GM12878 (cell line): ENCODE results near the gene HDAC8. TPM values are rescaled to one million over a fixed set of nuclear protein-coding genes. Genes with fewer than 3 reads are reported as not detected.

ENCODE experiments used
- ATAC-seq: fragments of 200-7000 bp; cut with Tn5 transposase; 3 replicates; pipeline ENCODE4 v1.9.1; 2020; ENCODE audit warnings: mild to moderate bottlenecking, moderate library complexity
- BruUV-seq: library from RNA; stranded (reverse); fragments of 400-500 nt; replicated peaks from 2 replicates; lab custom pipeline; 2021; lab: Mats Ljungman, UMichigan
- CTCF ChIA-PET: fragments of 300-600 bp; sonication (Branson Sonifier 250); formaldehyde crosslinking; extraction: SDS; loops from one replicate; lab custom pipeline; 2021; ENCODE audit warnings: inconsistent platforms; lab: Yijun Ruan, JAX
- POLR2A ChIA-PET: fragments of 350-600 bp; formaldehyde crosslinking; extraction: SDS; loops from one replicate; lab custom pipeline; 2021; ENCODE audit warnings: inconsistent platforms; lab: Charles Lee
- RAD21 ChIA-PET: fragments of 300-600 bp; sonication (Branson Sonifier 250); formaldehyde crosslinking; loops from one replicate; lab custom pipeline; 2023; ENCODE audit warnings: antibody characterized with exemption; ENCODE audit not compliant: unreplicated experiment; lab: Charles Lee
- SMC1A ChIA-PET: fragments of 300-600 bp; sonication (Branson Sonifier 250); formaldehyde crosslinking; loops from one replicate; lab custom pipeline; 2023; ENCODE audit not compliant: unreplicated experiment, uncharacterized antibody; lab: Charles Lee
- DNase-seq: peaks from one replicate; pipeline ENCODE4 v3.0.0-alpha.2; 2011; ENCODE audit warnings: low read depth, low spot score
- FAIRE-seq: peaks from 3 replicates; lab custom pipeline; 2011; peaks lifted over from hg19 to GRCh38; lab: Jason Lieb, UNC
- H2AFZ ChIP-seq: 2 replicates; pipeline ENCODE4 v1.6.0; 2011; ENCODE audit warnings: low read depth, low read length, control low read depth; ENCODE audit not compliant: control insufficient read depth
- H3K27ac ChIP-seq: 2 replicates; pipeline ENCODE4 v1.5.1; 2011; ENCODE audit warnings: control low read depth; ENCODE audit not compliant: control insufficient read depth, insufficient read depth
- H3K27me3 ChIP-seq, 2 experiments: replicated peaks in 1 of 2; 2 replicates each; pipeline versions ENCODE4 v1.6.0 to v1.6.1; 2011; ENCODE audit warnings: low read length in 1 of 2; ENCODE audit not compliant: control insufficient read depth in 2 of 2, insufficient read depth in 2 of 2
- H3K36me3 ChIP-seq, 2 experiments: 2 replicates each; pipeline ENCODE4 v1.5.1; 2011; ENCODE audit warnings: low read length in 1 of 2; ENCODE audit not compliant: control insufficient read depth in 2 of 2, insufficient read depth in 2 of 2
- H3K4me1 ChIP-seq: 2 replicates; pipeline ENCODE4 v1.6.1; 2011; ENCODE audit warnings: mild to moderate bottlenecking, low read length, moderate library complexity, mixed read lengths; ENCODE audit not compliant: control insufficient read depth, insufficient read depth
- H3K4me2 ChIP-seq: 2 replicates; pipeline ENCODE4 v1.6.0; 2011; ENCODE audit warnings: control low read depth; ENCODE audit not compliant: control insufficient read depth, insufficient read depth
- H3K4me3 ChIP-seq: fragments of 200-600 bp; sonication (generic); 2 replicates; pipeline ENCODE4 v1.5.1; 2016
- H3K79me2 ChIP-seq: 2 replicates; pipeline ENCODE4 v1.6.0; 2011; ENCODE audit warnings: low read length; ENCODE audit not compliant: control insufficient read depth, insufficient read depth
- H3K9ac ChIP-seq: 2 replicates; pipeline ENCODE4 v1.8.0; 2011; ENCODE audit warnings: low read length, control low read depth, mixed read lengths; ENCODE audit not compliant: control insufficient read depth, insufficient read depth
- H3K9me3 ChIP-seq: replicated peaks from 3 replicates; pipeline ENCODE4 v1.5.1; 2011; ENCODE audit warnings: mild to moderate bottlenecking, low read length; ENCODE audit not compliant: control insufficient read depth, insufficient read depth
- H4K20me1 ChIP-seq: 2 replicates; pipeline ENCODE4 v1.6.0; 2011; ENCODE audit not compliant: control insufficient read depth, insufficient read depth
- GABPA ChIP-seq: IDR thresholded peaks from 2 replicates; pipeline ENCODE4 v1.6.1; 2014; ENCODE audit warnings: antibody characterized with exemption, low read depth, mild to moderate bottlenecking, inconsistent platforms
- HCFC1 ChIP-seq: fragments of 150-350 bp; IDR thresholded peaks from 2 replicates; pipeline ENCODE4 v1.6.1; 2014; ENCODE audit warnings: low read length
- MLLT1 ChIP-seq: fragments of 450-650 bp; IDR thresholded peaks from 2 replicates; pipeline ENCODE4 v1.6.1; 2016; ENCODE audit warnings: mild to moderate bottlenecking
- NFXL1 ChIP-seq: fragments of 450-650 bp; IDR thresholded peaks from 2 replicates; pipeline ENCODE4 v1.6.1; 2017; ENCODE audit warnings: antibody characterized with exemption, mild to moderate bottlenecking, borderline replicate concordance
- NFYA ChIP-seq: IDR thresholded peaks from 2 replicates; pipeline ENCODE4 v1.6.1; 2011; ENCODE audit warnings: low read depth, mild to moderate bottlenecking, low read length, improper control_type of control experiment, borderline replicate concordance
- PAX5 ChIP-seq: IDR thresholded peaks from 2 replicates; pipeline ENCODE4 v1.6.1; 2011; ENCODE audit warnings: low read depth, low read length, borderline replicate concordance
- RELA ChIP-seq: fragments of 450-650 bp; IDR thresholded peaks from 2 replicates; pipeline ENCODE4 v1.8.0; 2014; ENCODE audit warnings: borderline replicate concordance; ENCODE audit not compliant: partially characterized antibody
- RELB ChIP-seq: fragments of 450-650 bp; IDR thresholded peaks from 2 replicates; pipeline ENCODE4 v1.6.1; 2017; ENCODE audit warnings: low read depth, mild to moderate bottlenecking, moderate library complexity
- SMAD1 ChIP-seq: fragments of 450-650 bp; IDR thresholded peaks from 2 replicates; pipeline ENCODE4 v1.6.1; 2018; ENCODE audit warnings: mild to moderate bottlenecking, low read depth; ENCODE audit not compliant: partially characterized antibody
- SP1 ChIP-seq: IDR thresholded peaks from one replicate; pipeline ENCODE4 v1.6.1; 2011; ENCODE audit warnings: low read depth, low read length
- TAF1 ChIP-seq: IDR thresholded peaks from 2 replicates; pipeline ENCODE4 v1.6.1; 2011; ENCODE audit warnings: mild to moderate bottlenecking, low read depth, low read length, borderline replicate concordance
- TCF12 ChIP-seq: IDR thresholded peaks from 2 replicates; pipeline ENCODE4 v1.6.1; 2011; ENCODE audit warnings: low read depth, mild to moderate bottlenecking, low read length
- WRNIP1 ChIP-seq: IDR thresholded peaks from 2 replicates; pipeline ENCODE4 v1.6.1; 2011; ENCODE audit warnings: low read depth, low read length, improper control_type of control experiment, borderline replicate concordance
- ZSCAN29 ChIP-seq: fragments of 450-650 bp; IDR thresholded peaks from 2 replicates; pipeline ENCODE4 v1.6.1; 2017; ENCODE audit warnings: mild to moderate bottlenecking, moderate library complexity
- WGBS: methylation state at CpG from one replicate; pipeline ENCODE4 v1.1.6; 2016; ENCODE audit warnings: low lambda C conversion rate; ENCODE audit not compliant: insufficient replicate concordance, insufficient coverage; ENCODE audit errors: missing lambda C conversion rate; 5-methylcytosine and 5-hydroxymethylcytosine counted together
- in situ Hi-C: fragments of 300-500 bp; cut with MboI; formaldehyde crosslinking; loops from 9 replicates; pipeline ENCODE4 v1.14.3; 2018; ENCODE audit warnings: mixed read lengths
- intact Hi-C: fragments of 100-400 bp; cut with micrococcal nuclease; formaldehyde crosslinking; loops from one replicate; pipeline ENCODE4 v1.14.2; 2022; ENCODE audit not compliant: unreplicated experiment
- polyA plus RNA-seq, 11 experiments: library from polyadenylated mRNA; depleted of rRNA in 4 of 11; unstranded in 6 of 11; stranded (reverse) in 5 of 11; fragments of >200 nt; fragmentation: Nextera tagmentation in 4 of 11; fragmentation: Illumina TruSeq in 1 of 11; extraction: Ambion mirVana in 4 of 11; extraction: Trizol in 1 of 11; gene quantifications; 1 replicate in 1 of 11; 2 replicates in 10 of 11; pipeline versions ENCODE4 v1.2.1 to v1.2.3, GENCODE V29; 2011 to 2016; ENCODE audit warnings: inconsistent platforms in 2 of 11, missing spikeins in 2 of 11, low read depth in 1 of 11
- total RNA-seq, 4 experiments: library from RNA; depleted of rRNA in 3 of 4; stranded (reverse); fragments of >200 nt in 3 of 4; fragmentation: Illumina TruSeq in 1 of 4; extraction: Trizol in 1 of 4; gene quantifications; 2 replicates each; pipeline versions ENCODE4 v1.2.1 to v1.2.3, GENCODE V29; 2013 to 2021
- TF ChIP-seq, protein P1 (sequence below): fragments of 150-350 bp; IDR thresholded peaks from 2 replicates; pipeline ENCODE4 v1.6.1; 2014; ENCODE audit warnings: mild to moderate bottlenecking, low read depth, low read length
- TF ChIP-seq, protein P2 (sequence below), 3 experiments: IDR thresholded peaks in 2 of 3; conservative IDR thresholded peaks in 1 of 3; 2 replicates each; pipeline ENCODE4 v1.5.1; 2011; ENCODE audit warnings: low read depth in 3 of 3, low read length in 3 of 3, mild to moderate bottlenecking in 3 of 3, control low read depth in 2 of 3, moderate library complexity in 2 of 3, inconsistent platforms in 1 of 3, mixed read lengths in 1 of 3; ENCODE audit not compliant: control insufficient read depth in 2 of 3, insufficient read depth in 1 of 3; ENCODE audit errors: extremely low read depth in 1 of 3
- TF ChIP-seq, protein P3 (sequence below): fragments of 450-650 bp; IDR thresholded peaks from 2 replicates; pipeline ENCODE4 v1.6.1; 2016; ENCODE audit warnings: mild to moderate bottlenecking

HDAC8 gene
- total and polyA plus RNA-seq, 10 of the 15 experiments (the other 5 are each of a cell fraction or from before 2014, with no cell fraction given), result 18.1 to 34.7 (median 29.1) TPM

GRCh38 chrX:72387247-72387646, 185.4 kb downstream of the HDAC8 start:
- Histone ChIP-seq H3K4me2 (no peak overlapping the region), H3K36me3 (no peaks in the 10 kb centered on the region), H3K4me3 (no peak overlapping the region), H3K9ac (no peak overlapping the region), H3K4me1 (no peaks in the 10 kb centered on the region), H3K9me3 (no peaks in the 10 kb centered on the region), H2AFZ (no peak overlapping the region), H3K27me3 (no peaks in the 10 kb centered on the region)
- no TSS peak for BruUV-seq
- POLR2A ChIA-PET, result no interaction called here
- SMC1A ChIA-PET, result no interaction called here
- WGBS, result 43% methylated on average over 3 of the region's 3 CpGs
- CTCF ChIA-PET, result no interaction called here
- in situ Hi-C loops, result no loop called here
- FAIRE-seq, result no peak
- no peak for ATAC-seq
- RAD21 ChIA-PET, result no interaction called here
- TF ChIP-seq, protein P1, sequence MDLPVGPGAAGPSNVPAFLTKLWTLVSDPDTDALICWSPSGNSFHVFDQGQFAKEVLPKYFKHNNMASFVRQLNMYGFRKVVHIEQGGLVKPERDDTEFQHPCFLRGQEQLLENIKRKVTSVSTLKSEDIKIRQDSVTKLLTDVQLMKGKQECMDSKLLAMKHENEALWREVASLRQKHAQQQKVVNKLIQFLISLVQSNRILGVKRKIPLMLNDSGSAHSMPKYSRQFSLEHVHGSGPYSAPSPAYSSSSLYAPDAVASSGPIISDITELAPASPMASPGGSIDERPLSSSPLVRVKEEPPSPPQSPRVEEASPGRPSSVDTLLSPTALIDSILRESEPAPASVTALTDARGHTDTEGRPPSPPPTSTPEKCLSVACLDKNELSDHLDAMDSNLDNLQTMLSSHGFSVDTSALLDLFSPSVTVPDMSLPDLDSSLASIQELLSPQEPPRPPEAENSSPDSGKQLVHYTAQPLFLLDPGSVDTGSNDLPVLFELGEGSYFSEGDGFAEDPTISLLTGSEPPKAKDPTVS, result no peak
- TF ChIP-seq MLLT1 (no peak), NFXL1 (no peak), SMAD1 (no peak), RELB (no peak), RELA (no peak), GABPA (no peak), TCF12 (no peak), ZSCAN29 (no peak), SP1 (no peak), HCFC1 (no peak), NFYA (no peak), WRNIP1 (no peak), TAF1 (no peak), PAX5 (no peak)
- TF ChIP-seq, protein P2, sequence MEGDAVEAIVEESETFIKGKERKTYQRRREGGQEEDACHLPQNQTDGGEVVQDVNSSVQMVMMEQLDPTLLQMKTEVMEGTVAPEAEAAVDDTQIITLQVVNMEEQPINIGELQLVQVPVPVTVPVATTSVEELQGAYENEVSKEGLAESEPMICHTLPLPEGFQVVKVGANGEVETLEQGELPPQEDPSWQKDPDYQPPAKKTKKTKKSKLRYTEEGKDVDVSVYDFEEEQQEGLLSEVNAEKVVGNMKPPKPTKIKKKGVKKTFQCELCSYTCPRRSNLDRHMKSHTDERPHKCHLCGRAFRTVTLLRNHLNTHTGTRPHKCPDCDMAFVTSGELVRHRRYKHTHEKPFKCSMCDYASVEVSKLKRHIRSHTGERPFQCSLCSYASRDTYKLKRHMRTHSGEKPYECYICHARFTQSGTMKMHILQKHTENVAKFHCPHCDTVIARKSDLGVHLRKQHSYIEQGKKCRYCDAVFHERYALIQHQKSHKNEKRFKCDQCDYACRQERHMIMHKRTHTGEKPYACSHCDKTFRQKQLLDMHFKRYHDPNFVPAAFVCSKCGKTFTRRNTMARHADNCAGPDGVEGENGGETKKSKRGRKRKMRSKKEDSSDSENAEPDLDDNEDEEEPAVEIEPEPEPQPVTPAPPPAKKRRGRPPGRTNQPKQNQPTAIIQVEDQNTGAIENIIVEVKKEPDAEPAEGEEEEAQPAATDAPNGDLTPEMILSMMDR (IDR thresholded peaks at IDR 0.05 in 2 of 3, conservative IDR thresholded peaks at IDR 0.05 in 1 of 3; ENCODE audit: control insufficient read depth in 2 of 3, extremely low read depth in 1 of 3, insufficient read depth in 1 of 3, low read depth in 3 of 3, low read length in 3 of 3), result no peak
- TF ChIP-seq, protein P3, sequence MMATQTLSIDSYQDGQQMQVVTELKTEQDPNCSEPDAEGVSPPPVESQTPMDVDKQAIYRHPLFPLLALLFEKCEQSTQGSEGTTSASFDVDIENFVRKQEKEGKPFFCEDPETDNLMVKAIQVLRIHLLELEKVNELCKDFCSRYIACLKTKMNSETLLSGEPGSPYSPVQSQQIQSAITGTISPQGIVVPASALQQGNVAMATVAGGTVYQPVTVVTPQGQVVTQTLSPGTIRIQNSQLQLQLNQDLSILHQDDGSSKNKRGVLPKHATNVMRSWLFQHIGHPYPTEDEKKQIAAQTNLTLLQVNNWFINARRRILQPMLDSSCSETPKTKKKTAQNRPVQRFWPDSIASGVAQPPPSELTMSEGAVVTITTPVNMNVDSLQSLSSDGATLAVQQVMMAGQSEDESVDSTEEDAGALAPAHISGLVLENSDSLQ, result no peak
- TF ChIP-seq, all 136 proteins: peak for 0
- no peak for DNase-seq
- Histone ChIP-seq H4K20me1 (no peaks in the 10 kb centered on the region), H3K79me2 (no peaks in the 10 kb centered on the region), H3K27ac (no peak overlapping the region)
- intact Hi-C loops, result no loop called here
